T-helper 1 cell treated with Interleukin-12 subunit alpha and Interleukin-12 subunit beta and Interleukin-4 antibody, amounts not matched to agents 30 μg/mL and 1 μg/mL, for 36 hours (primary cell): ENCODE data around the gene ZNF429.
"Not testable (repeated sequence)": the region's sequence is repeated elsewhere in the genome, so short reads cannot be mapped to it uniquely, and the experiment has no call there.

Experiments
- H3K27ac Mint-ChIP-seq: one replicate; pipeline ENCODE4 v1.8.0; 2021; ENCODE audit warnings: mild to moderate bottlenecking, mixed read lengths
- H3K27me3 Mint-ChIP-seq: one replicate; pipeline ENCODE4 v1.8.0; 2021; ENCODE audit warnings: low read depth, mixed read lengths
- H3K36me3 Mint-ChIP-seq: one replicate; pipeline ENCODE4 v1.8.0; 2021; ENCODE audit warnings: low read depth, mixed read lengths
- H3K4me1 Mint-ChIP-seq: one replicate; pipeline ENCODE4 v1.8.0; 2021; ENCODE audit warnings: low read depth, mixed read lengths
- H3K4me3 Mint-ChIP-seq: one replicate; pipeline ENCODE4 v1.8.0; 2021; ENCODE audit warnings: mild to moderate bottlenecking, moderate library complexity, mixed read lengths
- H3K9me3 Mint-ChIP-seq: one replicate; pipeline ENCODE4 v1.8.0; 2021; ENCODE audit warnings: mixed read lengths

Gene ZNF429

DNA sequence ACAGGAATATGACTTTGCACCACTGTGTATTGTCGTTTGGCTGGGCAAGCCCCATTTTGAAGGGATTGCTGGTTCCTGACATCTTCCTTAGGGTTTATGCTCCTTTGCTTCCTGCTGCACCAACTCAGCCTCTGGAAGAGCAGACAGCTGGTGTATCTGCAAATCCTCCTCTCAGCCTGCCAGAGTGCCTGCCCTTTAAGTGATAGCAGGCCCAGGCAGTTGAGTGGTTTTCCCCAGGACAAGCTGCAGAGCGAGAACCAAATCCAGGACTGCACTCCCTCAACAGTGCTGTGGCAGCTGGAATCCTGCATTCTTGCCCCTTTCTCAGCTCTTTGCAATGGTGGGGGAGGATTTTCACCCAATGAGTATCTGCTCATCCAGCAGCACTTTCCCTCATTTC is 85.5 kb downstream of the ZNF429 start:
- Mint-ChIP-seq H3K4me1 (no peaks in the 10 kb centered on the region), H3K9me3 (peaks cover 55% of the 10 kb centered on the region), H3K36me3 (no peaks in the 10 kb centered on the region), H3K27me3 (no peaks in the 10 kb centered on the region), H3K27ac (no peak overlapping the region), H3K4me3 (no peak overlapping the region)

DNA sequence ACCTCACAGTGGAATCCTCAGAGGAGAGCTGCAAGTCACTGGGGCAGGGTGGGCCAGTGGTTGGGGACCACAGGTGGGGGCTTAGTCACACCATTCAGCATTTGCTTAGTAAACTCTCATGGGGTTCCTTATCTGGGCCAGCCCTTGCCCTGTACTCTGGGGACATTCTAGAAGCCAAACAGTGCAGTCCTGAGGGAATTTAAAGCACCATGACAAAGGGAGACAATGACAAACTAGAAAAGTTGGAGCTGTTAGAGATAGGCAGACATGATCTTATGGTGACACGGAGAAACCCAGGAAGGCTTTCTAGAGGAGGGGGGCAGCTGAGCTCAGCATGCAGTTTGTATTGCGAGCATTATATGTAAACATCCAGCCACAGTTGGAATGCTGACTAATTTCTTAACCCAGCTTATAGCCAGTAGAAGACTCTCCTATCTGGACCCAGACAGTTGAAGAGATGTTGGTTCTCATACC is 87.6 kb downstream of the ZNF429 start:
- Mint-ChIP-seq H3K4me1 (no peaks in the 10 kb centered on the region), H3K4me3 (no peak overlapping the region), H3K36me3 (no peaks in the 10 kb centered on the region), H3K9me3 (peaks cover 75% of the 10 kb centered on the region), H3K27me3 (no peaks in the 10 kb centered on the region), H3K27ac (no peak overlapping the region)

DNA sequence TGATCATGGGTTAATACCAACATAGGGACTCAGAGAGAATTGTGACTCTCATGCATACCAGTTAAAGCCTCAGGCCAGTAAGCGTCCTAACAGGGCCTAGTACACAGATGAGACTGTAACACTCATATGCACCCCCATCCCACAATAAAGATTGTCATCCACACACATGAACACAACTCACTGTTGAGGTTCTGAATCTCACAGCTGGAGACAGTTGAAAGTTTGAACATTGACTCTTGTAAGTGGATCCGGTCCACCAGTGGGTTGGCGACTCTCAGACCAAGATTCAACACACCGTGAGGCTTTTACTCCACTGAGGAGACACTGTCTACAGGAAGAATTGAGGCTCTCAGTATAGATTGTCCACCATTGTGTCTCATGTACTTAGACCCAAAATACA is 88.1 kb downstream of the ZNF429 start:
- peaks cover 72% of the 10 kb centered on the region for H3K9me3 Mint-ChIP-seq
- H3K4me1 Mint-ChIP-seq: no peaks in the 10 kb centered on the region
- H3K27me3 Mint-ChIP-seq: no peaks in the 10 kb centered on the region
- no peak overlapping the region for H3K27ac Mint-ChIP-seq
- no peaks in the 10 kb centered on the region for H3K36me3 Mint-ChIP-seq
- H3K4me3 Mint-ChIP-seq: no peak overlapping the region

DNA sequence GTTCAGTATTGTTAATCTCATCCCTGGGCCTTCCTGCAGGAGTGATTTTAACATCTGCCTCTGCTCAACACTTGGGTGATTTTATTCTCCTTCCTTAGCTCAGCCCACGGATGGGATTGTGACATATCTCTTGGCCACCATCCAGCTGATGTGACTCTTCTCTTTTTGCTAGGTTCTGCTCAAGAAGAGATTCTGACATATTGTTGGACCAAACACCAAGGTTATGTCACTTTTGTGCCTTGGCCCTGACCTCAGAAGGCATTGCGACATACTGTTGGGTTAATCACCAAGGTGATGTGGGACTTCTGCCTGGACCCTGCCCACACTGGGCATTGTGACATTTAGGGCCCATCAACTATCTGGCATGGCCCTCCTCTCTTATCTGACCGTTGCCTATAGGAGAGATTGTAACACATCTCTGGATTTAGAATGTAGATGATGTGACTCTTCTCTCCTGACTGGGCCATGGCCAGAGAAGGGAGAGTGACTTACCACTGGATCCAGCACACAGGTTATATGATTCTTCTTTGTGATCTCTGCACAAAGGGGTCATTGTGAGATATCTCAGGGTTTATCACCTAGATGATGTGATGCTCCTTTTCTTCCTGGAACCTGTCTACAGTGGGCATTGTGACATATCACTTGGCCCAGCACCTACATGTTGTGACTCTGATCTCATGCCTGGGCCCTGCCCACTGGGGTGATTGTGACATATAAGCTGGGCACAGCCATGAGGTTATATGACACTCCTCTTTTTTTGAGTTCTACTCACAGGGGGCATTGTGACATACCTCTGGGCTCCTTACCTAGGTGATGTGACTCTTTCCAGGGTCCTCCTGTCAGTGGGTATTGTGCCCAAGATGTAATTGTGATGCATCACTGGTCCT is 88.8 kb downstream of the ZNF429 start:
- no peak overlapping the region for H3K4me3 Mint-ChIP-seq
- H3K36me3 Mint-ChIP-seq: no peaks in the 10 kb centered on the region
- no peak overlapping the region for H3K27ac Mint-ChIP-seq
- peaks cover 69% of the 10 kb centered on the region for H3K9me3 Mint-ChIP-seq
- no peaks in the 10 kb centered on the region for H3K4me1 Mint-ChIP-seq
- H3K27me3 Mint-ChIP-seq: no peaks in the 10 kb centered on the region

DNA sequence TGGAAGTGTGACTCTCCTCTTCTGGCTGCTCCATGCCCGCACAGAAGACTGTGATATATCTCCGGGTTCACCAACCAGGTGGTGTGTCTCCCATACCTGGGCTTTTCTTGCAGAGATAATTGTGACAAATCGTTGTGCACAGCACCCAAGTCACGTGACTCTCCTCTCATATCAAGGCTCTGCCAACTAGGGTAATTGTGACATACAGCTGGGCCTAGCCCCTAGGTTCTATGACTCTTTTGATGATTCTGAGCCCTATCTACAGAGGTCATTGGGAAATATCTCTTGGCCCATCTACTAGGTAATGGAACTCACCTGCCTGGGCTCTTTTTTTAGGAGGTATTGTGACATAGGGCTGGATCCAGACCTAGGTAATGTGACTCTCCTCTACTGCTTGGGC is 89.8 kb downstream of the ZNF429 start:
- H3K27ac Mint-ChIP-seq: no peak overlapping the region
- no peaks in the 10 kb centered on the region for H3K36me3 Mint-ChIP-seq
- H3K4me3 Mint-ChIP-seq: no peak overlapping the region
- H3K9me3 Mint-ChIP-seq: peaks cover 66% of the 10 kb centered on the region
- no peaks in the 10 kb centered on the region for H3K4me1 Mint-ChIP-seq
- no peaks in the 10 kb centered on the region for H3K27me3 Mint-ChIP-seq

DNA sequence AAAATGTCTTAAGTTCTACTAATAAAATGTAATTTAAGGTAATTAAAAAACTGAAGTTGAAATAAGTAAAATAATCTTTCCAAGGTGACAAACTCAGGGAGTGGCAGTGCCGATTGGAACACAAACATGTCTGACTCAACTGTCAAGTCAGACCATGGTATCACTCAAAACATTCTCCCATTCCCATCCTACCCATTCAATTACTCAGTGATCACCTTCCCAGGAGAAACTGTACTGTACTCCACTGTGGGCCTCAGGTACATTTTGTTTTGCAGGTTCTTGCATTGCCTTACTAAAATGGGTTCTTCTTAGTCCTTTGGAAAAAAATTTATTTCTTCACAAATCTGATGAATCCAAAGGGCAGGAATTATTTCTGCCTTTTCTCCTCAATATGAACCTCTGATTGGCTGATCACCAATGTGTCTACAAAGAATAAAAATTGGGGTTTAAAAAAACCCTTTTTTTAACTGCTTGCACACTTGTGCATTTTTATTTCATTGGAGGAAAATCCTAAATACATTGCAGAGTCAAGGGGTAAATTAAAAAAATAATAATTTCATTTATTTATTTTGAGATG is 96.8 kb downstream of the ZNF429 start:
- Mint-ChIP-seq H3K36me3 (no peaks in the 10 kb centered on the region), H3K27me3 (no peaks in the 10 kb centered on the region), H3K27ac (no peak overlapping the region), H3K9me3 (peaks cover 45% of the 10 kb centered on the region), H3K4me3 (no peak overlapping the region), H3K4me1 (peaks cover 11% of the 10 kb centered on the region)

DNA sequence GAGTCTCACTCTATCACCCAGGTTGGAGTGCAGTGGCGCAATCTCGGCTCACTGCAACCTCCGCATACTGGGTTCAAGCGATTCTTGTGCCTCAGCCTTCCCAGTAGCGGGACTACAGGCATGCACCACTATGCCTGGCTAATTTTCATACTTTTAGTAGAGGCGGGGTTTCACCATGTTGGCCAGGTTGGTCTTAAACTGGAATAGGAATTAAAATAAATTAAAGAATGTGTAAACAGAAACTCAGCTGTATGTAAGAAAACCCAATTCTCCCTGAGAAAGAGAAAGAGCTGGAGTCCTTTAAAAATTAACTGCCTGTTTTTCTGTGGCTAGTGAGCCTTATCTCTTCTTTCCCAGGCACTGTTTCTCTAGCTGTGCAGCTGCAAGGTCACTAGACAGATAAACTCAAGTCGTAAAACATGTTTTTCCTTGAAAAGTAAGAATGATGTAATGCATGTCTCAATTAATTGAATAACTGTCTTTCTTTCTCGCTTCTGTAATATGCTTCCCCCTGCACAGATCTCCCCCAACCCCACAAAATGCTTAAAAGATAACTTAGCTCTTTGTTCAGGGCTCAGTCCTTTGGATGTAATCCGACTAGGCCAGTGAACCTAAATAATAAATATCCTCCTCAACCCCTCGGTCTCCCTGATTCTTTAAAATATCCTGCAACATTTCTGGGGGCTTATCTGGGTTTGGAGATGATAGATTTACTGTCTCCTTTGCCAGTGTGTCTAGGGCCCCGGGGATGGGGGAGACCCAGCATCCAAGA is 97.4 kb downstream of the ZNF429 start:
- not testable (repeated sequence) for H3K36me3 Mint-ChIP-seq, H3K27me3 Mint-ChIP-seq, H3K4me3 Mint-ChIP-seq, H3K27ac Mint-ChIP-seq
- Mint-ChIP-seq H3K9me3 (peaks cover 40% of the 10 kb centered on the region), H3K4me1 (peaks cover 11% of the 10 kb centered on the region)

DNA sequence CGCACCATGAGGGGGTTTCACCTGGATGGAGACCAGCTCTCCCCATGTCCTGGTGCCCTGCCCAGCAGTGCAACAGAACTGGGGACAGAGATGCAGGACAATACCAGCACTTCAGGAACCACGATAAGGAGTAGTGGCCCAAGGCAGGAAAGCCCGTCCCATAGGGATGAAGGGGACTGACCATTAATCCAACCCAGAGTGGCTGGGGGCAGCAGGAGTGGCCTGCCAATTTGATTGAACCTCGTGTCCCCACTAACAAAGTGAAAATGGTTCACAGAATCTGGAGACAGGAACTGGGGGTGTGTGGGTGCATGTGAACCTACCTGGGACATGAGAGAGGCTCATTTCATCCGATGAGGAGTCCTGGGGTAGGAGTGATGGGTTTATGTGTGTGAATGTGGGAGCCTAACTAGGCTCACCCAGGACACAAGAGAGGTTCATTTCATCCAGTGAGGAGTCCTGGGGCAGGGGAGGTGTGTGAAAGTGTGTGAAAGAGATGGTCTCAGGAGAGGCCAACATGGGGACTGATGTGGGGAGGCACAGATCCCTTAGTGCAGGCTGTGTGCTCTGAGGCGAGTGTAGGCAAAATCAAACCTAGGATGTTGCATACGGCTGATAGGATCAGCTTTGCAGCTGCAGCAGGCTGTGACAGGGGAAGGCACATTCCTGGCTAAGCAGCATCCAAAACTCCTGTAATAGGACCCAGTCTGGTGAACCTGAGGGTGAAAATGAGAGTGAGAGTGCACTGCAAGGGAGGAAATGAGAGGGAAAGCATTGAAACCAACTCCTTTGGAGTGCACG is 98.2 kb downstream of the ZNF429 start:
- H3K27me3 Mint-ChIP-seq: no peaks in the 10 kb centered on the region
- H3K36me3 Mint-ChIP-seq: no peaks in the 10 kb centered on the region
- peaks cover 46% of the 10 kb centered on the region for H3K9me3 Mint-ChIP-seq
- H3K4me1 Mint-ChIP-seq: peaks cover 11% of the 10 kb centered on the region
- peak overlapping the region; percentile 46 for H3K4me3 Mint-ChIP-seq
- H3K27ac Mint-ChIP-seq: no peak overlapping the region

DNA sequence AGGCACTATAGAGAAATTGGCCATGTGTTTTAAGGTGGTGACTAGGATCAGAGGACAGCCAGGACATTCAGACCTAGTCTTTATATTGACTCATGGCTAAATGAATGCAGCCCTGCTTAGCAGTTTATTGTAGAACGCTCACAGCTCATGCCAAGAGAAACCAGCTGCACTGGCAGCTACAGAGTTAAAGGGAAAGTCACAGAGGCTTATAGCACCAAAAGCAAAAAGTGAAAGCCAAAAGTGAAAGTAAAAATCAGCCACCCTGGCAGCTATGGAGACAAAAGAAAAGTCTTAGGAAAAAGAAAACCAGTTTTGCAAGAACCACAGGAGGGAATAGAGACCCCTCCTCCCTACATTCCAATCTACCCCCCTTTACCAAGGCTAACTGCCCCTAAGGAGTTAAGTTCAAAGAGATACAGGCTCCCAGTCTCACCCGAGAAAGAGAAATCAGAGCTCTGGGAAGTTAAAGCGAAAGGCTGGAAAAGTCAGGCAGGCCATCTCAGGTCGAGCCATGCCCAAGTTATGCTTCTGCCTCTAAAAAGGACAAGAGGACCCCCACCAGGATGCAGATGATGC is 99.0 kb downstream of the ZNF429 start:
- Mint-ChIP-seq H3K27ac (no peak overlapping the region), H3K36me3 (no peaks in the 10 kb centered on the region), H3K27me3 (no peaks in the 10 kb centered on the region), H3K4me1 (peaks cover 11% of the 10 kb centered on the region), H3K4me3 (peak overlapping the region; percentile 74), H3K9me3 (peaks cover 48% of the 10 kb centered on the region)
